Measurements from ENCODE around the gene PNLIPRP1. TPM values are rescaled to one million over a fixed set of nuclear protein-coding genes. Genes with fewer than 3 reads are reported as not detected.

The PNLIPRP1 gene
- total and polyA plus RNA-seq, 11 donors: 0.08 to 1.5 (median 0.53) TPM; not detected in 6

DNA sequence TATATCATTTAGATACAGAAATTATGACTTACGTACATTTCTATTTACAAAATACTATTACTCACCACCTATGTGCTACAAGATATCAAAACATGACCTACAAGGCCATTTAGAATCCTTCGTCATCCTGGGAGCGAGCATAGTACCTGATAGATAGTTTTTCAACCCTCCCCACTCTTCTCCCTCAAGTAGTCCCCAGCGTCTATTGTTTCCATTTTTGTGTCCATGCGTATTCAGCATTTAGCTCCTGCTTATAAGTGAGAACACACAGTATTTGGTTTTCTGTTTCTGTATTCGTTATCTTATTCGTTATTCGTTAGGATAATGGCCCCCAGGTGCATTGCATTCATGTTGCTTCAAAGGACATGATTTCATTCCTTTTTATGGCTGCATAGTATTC is 58.1 kb downstream of the PNLIPRP1 start:
- Histone ChIP-seq H3K36me3 (no peaks in the 10 kb centered on the region), H3K4me3 (no peak overlapping the region), H3K27me3 (peaks cover 0 to 5% (median 0%) of the 10 kb centered on the region in 9 donors), H3K27ac (no peak overlapping the region), H3K9me3 (peaks cover 0 to 17% (median 2%) of the 10 kb centered on the region in 12 donors), H3K4me1 (no peaks in the 10 kb centered on the region)
- intact Hi-C loops (cut with DNase I): no loop called here
- no peak for DNase-seq
- WGBS, 4 donors: 75 to 85% (median 80%) methylated on average over 8 of the region's 8 CpGs
- ATAC-seq: no peak
- TF ChIP-seq, protein P1, sequence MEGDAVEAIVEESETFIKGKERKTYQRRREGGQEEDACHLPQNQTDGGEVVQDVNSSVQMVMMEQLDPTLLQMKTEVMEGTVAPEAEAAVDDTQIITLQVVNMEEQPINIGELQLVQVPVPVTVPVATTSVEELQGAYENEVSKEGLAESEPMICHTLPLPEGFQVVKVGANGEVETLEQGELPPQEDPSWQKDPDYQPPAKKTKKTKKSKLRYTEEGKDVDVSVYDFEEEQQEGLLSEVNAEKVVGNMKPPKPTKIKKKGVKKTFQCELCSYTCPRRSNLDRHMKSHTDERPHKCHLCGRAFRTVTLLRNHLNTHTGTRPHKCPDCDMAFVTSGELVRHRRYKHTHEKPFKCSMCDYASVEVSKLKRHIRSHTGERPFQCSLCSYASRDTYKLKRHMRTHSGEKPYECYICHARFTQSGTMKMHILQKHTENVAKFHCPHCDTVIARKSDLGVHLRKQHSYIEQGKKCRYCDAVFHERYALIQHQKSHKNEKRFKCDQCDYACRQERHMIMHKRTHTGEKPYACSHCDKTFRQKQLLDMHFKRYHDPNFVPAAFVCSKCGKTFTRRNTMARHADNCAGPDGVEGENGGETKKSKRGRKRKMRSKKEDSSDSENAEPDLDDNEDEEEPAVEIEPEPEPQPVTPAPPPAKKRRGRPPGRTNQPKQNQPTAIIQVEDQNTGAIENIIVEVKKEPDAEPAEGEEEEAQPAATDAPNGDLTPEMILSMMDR (IDR thresholded peaks at IDR 0.05): no peak
- no peak for TF ChIP-seq POLR2A (IDR thresholded peaks at IDR 0.05)

DNA sequence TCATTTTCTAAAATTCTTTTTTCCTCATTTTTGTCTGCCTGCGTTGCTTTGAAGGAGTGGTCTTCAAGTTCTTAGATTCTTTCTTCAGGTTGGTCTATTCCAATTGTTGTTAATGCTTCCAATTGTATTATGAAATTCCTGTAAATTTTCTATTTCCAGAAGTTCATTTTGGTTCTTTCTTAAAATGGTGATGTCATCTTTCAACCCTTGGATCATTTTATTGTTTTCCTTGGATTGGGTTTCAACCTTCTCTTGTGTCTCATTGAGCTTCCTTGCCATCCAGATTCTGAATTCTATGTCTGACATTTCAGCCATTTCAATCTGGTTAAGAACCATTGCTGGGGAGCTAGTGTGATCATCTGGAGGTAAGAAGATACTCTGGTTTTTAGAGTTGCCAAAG is 63.1 kb downstream of the PNLIPRP1 start:
- no peak for TF ChIP-seq POLR2A (IDR thresholded peaks at IDR 0.05)
- TF ChIP-seq, protein P1 (IDR thresholded peaks at IDR 0.05): no peak
- Histone ChIP-seq H3K4me1 (no peaks in the 10 kb centered on the region), H3K9me3 (peaks cover 0 to 17% (median 2%) of the 10 kb centered on the region in 12 donors), H3K27ac (no peak overlapping the region), H3K27me3 (peaks cover 0 to 14% (median 0%) of the 10 kb centered on the region in 9 donors), H3K4me3 (no peak overlapping the region), H3K36me3 (no peaks in the 10 kb centered on the region)
- WGBS, 4 donors: 68 to 91% (median 76%) methylated on average over 1 of the region's 1 CpG
- intact Hi-C loops (cut with DNase I): no loop called here
- no peak for DNase-seq
- no peak for ATAC-seq

DNA sequence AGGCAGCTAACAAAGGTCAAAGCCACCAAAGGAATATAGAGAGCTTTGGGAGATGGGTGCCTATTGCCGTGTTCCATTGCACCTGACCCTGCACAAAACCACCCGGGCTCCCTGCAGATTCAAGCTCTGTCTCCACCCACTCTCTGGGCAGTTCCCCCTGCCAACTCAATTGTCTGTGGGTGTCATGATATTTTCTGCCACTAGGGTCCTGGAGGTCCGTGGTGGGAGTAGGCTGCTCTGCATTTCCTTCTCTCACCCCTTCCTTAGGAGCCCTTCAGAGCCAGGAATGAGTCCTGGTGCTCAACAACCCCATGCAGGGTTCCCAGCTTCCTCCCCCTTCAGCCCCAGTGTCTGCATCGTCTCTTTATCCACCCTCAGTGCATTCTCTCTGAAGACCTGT is 64.1 kb downstream of the PNLIPRP1 start:
- TF ChIP-seq, protein P1 (IDR thresholded peaks at IDR 0.05): peak in 2 of 12 donors; percentile 39 to 41
- TF ChIP-seq POLR2A (IDR thresholded peaks at IDR 0.05): no peak
- WGBS, 4 donors: 47 to 53% (median 49%) methylated on average over 4 of the region's 4 CpGs

DNA sequence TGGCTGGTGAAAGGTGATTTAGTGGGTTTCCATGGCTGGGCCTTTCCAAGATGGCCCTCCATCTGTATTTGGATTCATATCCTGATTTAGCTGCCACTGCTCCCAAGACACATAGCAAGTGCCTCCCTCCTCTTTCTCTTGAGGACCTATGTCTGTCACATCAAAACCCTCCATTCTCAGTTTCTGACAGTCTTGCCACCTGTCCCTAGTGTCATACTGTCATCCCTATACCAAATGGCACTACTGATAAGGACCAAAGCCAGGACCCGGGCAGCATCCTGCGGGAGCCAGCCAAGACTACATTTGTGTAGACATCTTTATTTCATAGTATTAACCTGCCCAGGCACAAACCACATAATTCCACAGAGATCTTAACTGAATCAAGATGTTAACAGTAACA is 64.8 kb downstream of the PNLIPRP1 start:
- intact Hi-C loops (cut with DNase I): no loop called here
- Histone ChIP-seq H3K4me1 (no peaks in the 10 kb centered on the region), H3K36me3 (no peaks in the 10 kb centered on the region), H3K9me3 (peaks cover 0 to 5% (median 0%) of the 10 kb centered on the region in 12 donors), H3K27ac (no peak overlapping the region), H3K27me3 (peaks cover 0 to 14% (median 0%) of the 10 kb centered on the region in 9 donors), H3K4me3 (no peak overlapping the region)
- 72 to 88% (median 76%) methylated on average over 2 of the region's 2 CpGs for WGBS, 4 donors
- DNase-seq (no peak), ATAC-seq (no peak)
- TF ChIP-seq, protein P1 (IDR thresholded peaks at IDR 0.05): no peak
- TF ChIP-seq POLR2A (IDR thresholded peaks at IDR 0.05): no peak

More for the DNA sequence above, 64.1 kb downstream of the PNLIPRP1 start:
- Histone ChIP-seq H3K9me3 (peaks cover 0 to 9% (median 0%) of the 10 kb centered on the region in 12 donors), H3K27me3 (peaks cover 0 to 14% (median 0%) of the 10 kb centered on the region in 9 donors), H3K27ac (no peak overlapping the region), H3K4me1 (no peaks in the 10 kb centered on the region), H3K4me3 (no peak overlapping the region), H3K36me3 (no peaks in the 10 kb centered on the region)
- intact Hi-C loops (cut with DNase I): no loop called here
- DNase-seq (no peak), ATAC-seq (no peak)
